HEK293 (cell line): ENCODE measurements around the gene AFF2.

ENCODE experiments used
- SP2 ChIP-seq: fragments of 450-650 bp; formaldehyde crosslinking; IDR thresholded peaks from 2 replicates; pipeline ENCODE4 v1.5.1; 2016; ENCODE audit warnings: missing biosample characterization, missing genetic modification characterization
- YY1 ChIP-seq: fragments of 450-650 bp; formaldehyde crosslinking; IDR thresholded peaks from 2 replicates; pipeline ENCODE4 v1.5.1; 2018; ENCODE audit warnings: missing biosample characterization, missing genetic modification characterization
- ZFP37 ChIP-seq: fragments of 450-650 bp; formaldehyde crosslinking; IDR thresholded peaks from 2 replicates; pipeline ENCODE4 v1.5.1; 2016; ENCODE audit warnings: missing biosample characterization, missing genetic modification characterization
- ZNF133 ChIP-seq: fragments of 450-650 bp; formaldehyde crosslinking; IDR thresholded peaks from 2 replicates; pipeline ENCODE4 v1.5.1; 2016; ENCODE audit warnings: missing biosample characterization, missing genetic modification characterization
- ZNF157 ChIP-seq: fragments of 450-650 bp; formaldehyde crosslinking; IDR thresholded peaks from 2 replicates; pipeline ENCODE4 v1.5.1; 2016; ENCODE audit warnings: missing biosample characterization, missing genetic modification characterization
- ZNF174 ChIP-seq: fragments of 450-650 bp; formaldehyde crosslinking; IDR thresholded peaks from 2 replicates; pipeline ENCODE4 v1.5.0; 2017; ENCODE audit warnings: missing biosample characterization, mild to moderate bottlenecking, missing genetic modification characterization
- ZNF350 ChIP-seq: fragments of 450-650 bp; formaldehyde crosslinking; IDR thresholded peaks from 2 replicates; pipeline ENCODE4 v1.5.0; 2017; ENCODE audit warnings: missing biosample characterization, mild to moderate bottlenecking, missing genetic modification characterization
- ZNF571 ChIP-seq: fragments of 450-650 bp; formaldehyde crosslinking; IDR thresholded peaks from 2 replicates; pipeline ENCODE4 v1.5.0; 2017; ENCODE audit warnings: missing biosample characterization, missing genetic modification characterization
- ZNF830 ChIP-seq: fragments of 450-650 bp; IDR thresholded peaks from 2 replicates; pipeline ENCODE4 v1.5.0; 2018; ENCODE audit warnings: missing biosample characterization, missing genetic modification characterization, low read depth, mild to moderate bottlenecking, moderate library complexity
- TF ChIP-seq, protein P1 (sequence below): fragments of 450-650 bp; formaldehyde crosslinking; IDR thresholded peaks from 2 replicates; pipeline ENCODE4 v1.5.1; 2016; ENCODE audit warnings: missing biosample characterization, missing genetic modification characterization
- TF ChIP-seq, protein P2 (sequence below): fragments of 450-650 bp; formaldehyde crosslinking; conservative IDR thresholded peaks from 2 replicates; pipeline ENCODE4 v1.5.1; 2016; ENCODE audit warnings: low read depth, missing biosample characterization, missing genetic modification characterization
- TF ChIP-seq, protein P3 (sequence below): fragments of 450-650 bp; formaldehyde crosslinking; IDR thresholded peaks from 2 replicates; pipeline ENCODE4 v1.5.1; 2016; ENCODE audit warnings: missing biosample characterization, missing genetic modification characterization
- TF ChIP-seq, protein P4 (sequence below): fragments of 450-650 bp; formaldehyde crosslinking; IDR thresholded peaks from 2 replicates; pipeline ENCODE4 v1.5.1; 2017; ENCODE audit warnings: missing biosample characterization, missing genetic modification characterization

DNA sequence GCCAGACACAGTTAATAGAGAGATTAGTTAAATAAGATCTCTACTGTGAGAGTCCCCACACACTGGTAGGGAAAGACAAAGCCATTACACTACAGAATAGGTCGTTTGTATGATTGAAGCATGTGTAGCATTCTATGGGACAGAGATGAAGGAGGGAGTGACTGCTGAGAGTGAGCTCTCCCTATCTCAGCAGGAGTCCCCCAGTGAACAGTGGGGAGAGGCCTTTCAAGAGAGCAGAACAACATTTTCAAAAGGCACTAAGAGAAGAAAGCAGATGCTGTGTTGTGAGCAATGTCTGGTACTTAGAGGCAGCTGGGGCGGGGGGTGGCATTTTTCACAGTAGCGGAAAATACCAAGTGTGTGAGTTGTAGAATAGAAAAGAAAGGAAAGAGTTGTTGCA is 413.6 kb downstream of the AFF2 start:
- TF ChIP-seq SP2 (no peak), YY1 (no peak), ZNF157 (no peak), ZNF830 (tag by site-specific recombination) (no peak), ZNF174 (no peak), ZNF350 (tag by site-specific recombination) (no peak), ZNF571 (no peak), ZFP37 (tag by site-specific recombination) (no peak), ZNF133 (tag by site-specific recombination) (no peak)
- TF ChIP-seq, protein P1, sequence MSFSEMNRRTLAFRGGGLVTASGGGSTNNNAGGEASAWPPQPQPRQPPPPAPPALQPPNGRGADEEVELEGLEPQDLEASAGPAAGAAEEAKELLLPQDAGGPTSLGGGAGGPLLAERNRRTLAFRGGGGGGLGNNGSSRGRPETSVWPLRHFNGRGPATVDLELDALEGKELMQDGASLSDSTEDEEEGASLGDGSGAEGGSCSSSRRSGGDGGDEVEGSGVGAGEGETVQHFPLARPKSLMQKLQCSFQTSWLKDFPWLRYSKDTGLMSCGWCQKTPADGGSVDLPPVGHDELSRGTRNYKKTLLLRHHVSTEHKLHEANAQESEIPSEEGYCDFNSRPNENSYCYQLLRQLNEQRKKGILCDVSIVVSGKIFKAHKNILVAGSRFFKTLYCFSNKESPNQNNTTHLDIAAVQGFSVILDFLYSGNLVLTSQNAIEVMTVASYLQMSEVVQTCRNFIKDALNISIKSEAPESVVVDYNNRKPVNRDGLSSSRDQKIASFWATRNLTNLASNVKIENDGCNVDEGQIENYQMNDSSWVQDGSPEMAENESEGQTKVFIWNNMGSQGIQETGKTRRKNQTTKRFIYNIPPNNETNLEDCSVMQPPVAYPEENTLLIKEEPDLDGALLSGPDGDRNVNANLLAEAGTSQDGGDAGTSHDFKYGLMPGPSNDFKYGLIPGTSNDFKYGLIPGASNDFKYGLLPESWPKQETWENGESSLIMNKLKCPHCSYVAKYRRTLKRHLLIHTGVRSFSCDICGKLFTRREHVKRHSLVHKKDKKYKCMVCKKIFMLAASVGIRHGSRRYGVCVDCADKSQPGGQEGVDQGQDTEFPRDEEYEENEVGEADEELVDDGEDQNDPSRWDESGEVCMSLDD (tag by site-specific recombination), result no peak
- TF ChIP-seq, protein P2, sequence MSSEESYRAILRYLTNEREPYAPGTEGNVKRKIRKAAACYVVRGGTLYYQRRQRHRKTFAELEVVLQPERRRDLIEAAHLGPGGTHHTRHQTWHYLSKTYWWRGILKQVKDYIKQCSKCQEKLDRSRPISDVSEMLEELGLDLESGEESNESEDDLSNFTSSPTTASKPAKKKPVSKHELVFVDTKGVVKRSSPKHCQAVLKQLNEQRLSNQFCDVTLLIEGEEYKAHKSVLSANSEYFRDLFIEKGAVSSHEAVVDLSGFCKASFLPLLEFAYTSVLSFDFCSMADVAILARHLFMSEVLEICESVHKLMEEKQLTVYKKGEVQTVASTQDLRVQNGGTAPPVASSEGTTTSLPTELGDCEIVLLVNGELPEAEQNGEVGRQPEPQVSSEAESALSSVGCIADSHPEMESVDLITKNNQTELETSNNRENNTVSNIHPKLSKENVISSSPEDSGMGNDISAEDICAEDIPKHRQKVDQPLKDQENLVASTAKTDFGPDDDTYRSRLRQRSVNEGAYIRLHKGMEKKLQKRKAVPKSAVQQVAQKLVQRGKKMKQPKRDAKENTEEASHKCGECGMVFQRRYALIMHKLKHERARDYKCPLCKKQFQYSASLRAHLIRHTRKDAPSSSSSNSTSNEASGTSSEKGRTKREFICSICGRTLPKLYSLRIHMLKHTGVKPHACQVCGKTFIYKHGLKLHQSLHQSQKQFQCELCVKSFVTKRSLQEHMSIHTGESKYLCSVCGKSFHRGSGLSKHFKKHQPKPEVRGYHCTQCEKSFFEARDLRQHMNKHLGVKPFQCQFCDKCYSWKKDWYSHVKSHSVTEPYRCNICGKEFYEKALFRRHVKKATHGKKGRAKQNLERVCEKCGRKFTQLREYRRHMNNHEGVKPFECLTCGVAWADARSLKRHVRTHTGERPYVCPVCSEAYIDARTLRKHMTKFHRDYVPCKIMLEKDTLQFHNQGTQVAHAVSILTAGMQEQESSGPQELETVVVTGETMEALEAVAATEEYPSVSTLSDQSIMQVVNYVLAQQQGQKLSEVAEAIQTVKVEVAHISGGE, result no peak
- TF ChIP-seq, protein P3, sequence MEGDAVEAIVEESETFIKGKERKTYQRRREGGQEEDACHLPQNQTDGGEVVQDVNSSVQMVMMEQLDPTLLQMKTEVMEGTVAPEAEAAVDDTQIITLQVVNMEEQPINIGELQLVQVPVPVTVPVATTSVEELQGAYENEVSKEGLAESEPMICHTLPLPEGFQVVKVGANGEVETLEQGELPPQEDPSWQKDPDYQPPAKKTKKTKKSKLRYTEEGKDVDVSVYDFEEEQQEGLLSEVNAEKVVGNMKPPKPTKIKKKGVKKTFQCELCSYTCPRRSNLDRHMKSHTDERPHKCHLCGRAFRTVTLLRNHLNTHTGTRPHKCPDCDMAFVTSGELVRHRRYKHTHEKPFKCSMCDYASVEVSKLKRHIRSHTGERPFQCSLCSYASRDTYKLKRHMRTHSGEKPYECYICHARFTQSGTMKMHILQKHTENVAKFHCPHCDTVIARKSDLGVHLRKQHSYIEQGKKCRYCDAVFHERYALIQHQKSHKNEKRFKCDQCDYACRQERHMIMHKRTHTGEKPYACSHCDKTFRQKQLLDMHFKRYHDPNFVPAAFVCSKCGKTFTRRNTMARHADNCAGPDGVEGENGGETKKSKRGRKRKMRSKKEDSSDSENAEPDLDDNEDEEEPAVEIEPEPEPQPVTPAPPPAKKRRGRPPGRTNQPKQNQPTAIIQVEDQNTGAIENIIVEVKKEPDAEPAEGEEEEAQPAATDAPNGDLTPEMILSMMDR (tag by site-specific recombination), result no peak
- TF ChIP-seq, protein P4, sequence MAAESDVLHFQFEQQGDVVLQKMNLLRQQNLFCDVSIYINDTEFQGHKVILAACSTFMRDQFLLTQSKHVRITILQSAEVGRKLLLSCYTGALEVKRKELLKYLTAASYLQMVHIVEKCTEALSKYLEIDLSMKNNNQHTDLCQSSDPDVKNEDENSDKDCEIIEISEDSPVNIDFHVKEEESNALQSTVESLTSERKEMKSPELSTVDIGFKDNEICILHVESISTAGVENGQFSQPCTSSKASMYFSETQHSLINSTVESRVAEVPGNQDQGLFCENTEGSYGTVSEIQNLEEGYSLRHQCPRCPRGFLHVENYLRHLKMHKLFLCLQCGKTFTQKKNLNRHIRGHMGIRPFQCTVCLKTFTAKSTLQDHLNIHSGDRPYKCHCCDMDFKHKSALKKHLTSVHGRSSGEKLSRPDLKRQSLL (tag by site-specific recombination), result no peak
